IMR-90 (cell line): ENCODE measurements around the gene CREB3L1. TPM values are rescaled to one million over a fixed set of nuclear protein-coding genes. Genes with fewer than 3 reads are reported as not detected.

Experiments used
- ATAC-seq: fragments of 200-7000 bp; cut with Tn5 transposase; 2 replicates; pipeline ENCODE4 v1.9.1; 2020; ENCODE audit warnings: low read depth, mild to moderate bottlenecking, moderate library complexity
- BruUV-seq: library from RNA; stranded (reverse); fragments of 400-500 nt; replicated peaks from 2 replicates; lab custom pipeline; 2021; lab: Mats Ljungman, UMichigan
- CTCF ChIA-PET: fragments of 300-600 bp; formaldehyde crosslinking; extraction: SDS; loops from one replicate; lab custom pipeline; 2021; ENCODE audit warnings: antibody characterized with exemption; lab: Yijun Ruan, JAX
- POLR2A ChIA-PET: fragments of 300-600 bp; sonication (Branson Sonifier 250); formaldehyde crosslinking; loops from one replicate; lab custom pipeline; 2022; ENCODE audit warnings: antibody characterized with exemption; ENCODE audit not compliant: unreplicated experiment; lab: Charles Lee
- DNase-seq: peaks from one replicate; pipeline ENCODE4 v3.0.0; 2013
- H2AFZ ChIP-seq: replicated peaks from 2 replicates; pipeline ENCODE3; 2013; ENCODE audit warnings: low read length, mild to moderate bottlenecking; ENCODE audit not compliant: poor library complexity
- H2AK5ac ChIP-seq: 2 replicates; pipeline ENCODE4 v1.6.1; 2013; ENCODE audit warnings: low read depth, low read length, inconsistent platforms
- H2AK9ac ChIP-seq: replicated peaks from 2 replicates; pipeline ENCODE3; 2013; ENCODE audit warnings: mild to moderate bottlenecking, low read depth, low read length, moderate library complexity; ENCODE audit not compliant: poor library complexity
- H2BK120ac ChIP-seq: 2 replicates; pipeline ENCODE4 v1.6.1; 2013; ENCODE audit warnings: low read depth, low read length, inconsistent platforms
- H2BK15ac ChIP-seq: 3 replicates; pipeline ENCODE4 v1.6.1; 2013; ENCODE audit warnings: low read depth, low read length, inconsistent platforms
- H2BK20ac ChIP-seq: 2 replicates; pipeline ENCODE4 v1.6.1; 2013; ENCODE audit warnings: low read depth, mild to moderate bottlenecking, inconsistent platforms, low read length, moderate library complexity
- H2BK5ac ChIP-seq: 2 replicates; pipeline ENCODE4 v1.6.1; 2013; ENCODE audit warnings: mild to moderate bottlenecking, low read depth, low read length, inconsistent platforms; ENCODE audit not compliant: poor library complexity, severe bottlenecking
- H3K14ac ChIP-seq: replicated peaks from 2 replicates; pipeline ENCODE4 v1.6.1; 2013; ENCODE audit warnings: low read depth, low read length, inconsistent platforms
- H3K18ac ChIP-seq: 2 replicates; pipeline ENCODE4 v1.6.1; 2013; ENCODE audit warnings: low read depth, low read length, control low read depth
- H3K23ac ChIP-seq: 2 replicates; pipeline ENCODE4 v1.6.1; 2013; ENCODE audit warnings: low read depth, low read length, inconsistent platforms
- H3K27ac ChIP-seq: 2 replicates; pipeline ENCODE4 v1.5.1; 2013; ENCODE audit warnings: mild to moderate bottlenecking, control low read depth, low read length; ENCODE audit not compliant: insufficient read depth
- H3K27me3 ChIP-seq: 2 replicates; pipeline ENCODE4 v1.6.1; 2013; ENCODE audit warnings: low read length; ENCODE audit not compliant: control insufficient read depth, insufficient read depth
- H3K36me3 ChIP-seq: 2 replicates; pipeline ENCODE4 v1.6.1; 2013; ENCODE audit warnings: low read length, mixed read lengths; ENCODE audit not compliant: control insufficient read depth, insufficient read depth
- H3K4ac ChIP-seq: 2 replicates; pipeline ENCODE4 v1.6.1; 2013; ENCODE audit warnings: low read depth, low read length, inconsistent platforms
- H3K4me1 ChIP-seq: 2 replicates; pipeline ENCODE4 v1.6.1; 2013; ENCODE audit warnings: low read length, mixed read lengths; ENCODE audit not compliant: control insufficient read depth, insufficient read depth
- H3K4me2 ChIP-seq: 2 replicates; pipeline ENCODE4 v1.6.1; 2013; ENCODE audit warnings: low read depth, mild to moderate bottlenecking, control low read depth, low read length, moderate library complexity
- H3K4me3 ChIP-seq: 2 replicates; pipeline ENCODE4 v1.5.1; 2013; ENCODE audit warnings: low read depth, mild to moderate bottlenecking, control low read depth, low read length, moderate library complexity; ENCODE audit not compliant: insufficient read depth
- H3K56ac ChIP-seq: 2 replicates; pipeline ENCODE4 v1.6.1; 2013; ENCODE audit warnings: low read length, inconsistent platforms; ENCODE audit not compliant: insufficient read depth; ENCODE audit errors: extremely low read depth
- H3K79me1 ChIP-seq, 2 experiments: 2 replicates each; pipeline ENCODE4 v1.6.1; 2013; ENCODE audit warnings: low read length in 2 of 2, inconsistent platforms in 1 of 2, low read depth in 1 of 2
- H3K9ac ChIP-seq: 2 replicates; pipeline ENCODE4 v1.6.1; 2013; ENCODE audit warnings: low read depth, low read length, control low read depth
- H3K9me1 ChIP-seq: 2 replicates; pipeline ENCODE4 v1.6.1; 2013; ENCODE audit warnings: low read length, inconsistent platforms; ENCODE audit not compliant: insufficient read depth
- H3K9me3 ChIP-seq: 2 replicates; pipeline ENCODE4 v1.6.1; 2013; ENCODE audit warnings: low read length; ENCODE audit not compliant: control insufficient read depth, insufficient read depth
- H4K20me1 ChIP-seq: 2 replicates; pipeline ENCODE4 v1.6.1; 2013; ENCODE audit warnings: low read length, inconsistent platforms; ENCODE audit not compliant: insufficient read depth
- H4K5ac ChIP-seq: 2 replicates; pipeline ENCODE4 v1.6.1; 2013; ENCODE audit warnings: mild to moderate bottlenecking, low read depth, low read length, control low read depth
- H4K8ac ChIP-seq, 2 experiments: 2 replicates each; pipeline ENCODE4 v1.6.1; 2013; ENCODE audit warnings: low read depth in 2 of 2, low read length in 2 of 2, control low read depth in 1 of 2, inconsistent platforms in 1 of 2
- H4K91ac ChIP-seq: 2 replicates; pipeline ENCODE4 v1.6.1; 2013; ENCODE audit warnings: low read depth, low read length, inconsistent platforms; ENCODE audit not compliant: insufficient read depth
- NFE2L2 ChIP-seq: fragments of 150-350 bp; IDR thresholded peaks from 2 replicates; pipeline ENCODE4 v1.6.1; 2016; ENCODE audit warnings: low read depth, mild to moderate bottlenecking, low read length
- WGBS, 2 experiments: methylation state at CpG; one replicate each; pipeline versions ENCODE4 v1.1.5 to v1.1.7; 2013; ENCODE audit warnings: missing lambda C conversion rate in 2 of 2; ENCODE audit not compliant: insufficient read length in 1 of 2; ENCODE audit errors: extremely low coverage in 2 of 2; 5-methylcytosine and 5-hydroxymethylcytosine counted together
- dilution Hi-C: fragments of 300-500 bp; cut with HindIII; formaldehyde crosslinking; loops from one replicate; pipeline ENCODE4 v1.14.3; 2018; ENCODE audit warnings: low sequenced_read_pairs; ENCODE audit not compliant: unreplicated experiment
- in situ Hi-C: fragments of 300-500 bp; cut with MboI; formaldehyde crosslinking; loops from 3 replicates; pipeline ENCODE4 v1.14.3; 2019; ENCODE audit warnings: low sequenced_read_pairs, inconsistent platforms, mixed read lengths
- intact Hi-C: fragments of 100-400 bp; cut with micrococcal nuclease; formaldehyde crosslinking; loops from 2 replicates; pipeline ENCODE4 v1.10.0; 2022
- polyA plus RNA-seq, 3 experiments: library from polyadenylated mRNA; depleted of rRNA; stranded (reverse); fragments of >200 nt; gene quantifications; 2 replicates each; pipeline ENCODE4 v1.2.3, GENCODE V29; 2012; ENCODE audit warnings: low replicate concordance in 1 of 3
- total RNA-seq: library from RNA; depleted of rRNA; stranded (reverse); fragments of >200 nt; gene quantifications from 2 replicates; pipeline ENCODE4 v1.2.3, GENCODE V29; 2012

Gene CREB3L1
- total and polyA plus RNA-seq, 2 of the 4 experiments (the other 2 are of a cell fraction): 8.1 to 82.3 TPM

DNA sequence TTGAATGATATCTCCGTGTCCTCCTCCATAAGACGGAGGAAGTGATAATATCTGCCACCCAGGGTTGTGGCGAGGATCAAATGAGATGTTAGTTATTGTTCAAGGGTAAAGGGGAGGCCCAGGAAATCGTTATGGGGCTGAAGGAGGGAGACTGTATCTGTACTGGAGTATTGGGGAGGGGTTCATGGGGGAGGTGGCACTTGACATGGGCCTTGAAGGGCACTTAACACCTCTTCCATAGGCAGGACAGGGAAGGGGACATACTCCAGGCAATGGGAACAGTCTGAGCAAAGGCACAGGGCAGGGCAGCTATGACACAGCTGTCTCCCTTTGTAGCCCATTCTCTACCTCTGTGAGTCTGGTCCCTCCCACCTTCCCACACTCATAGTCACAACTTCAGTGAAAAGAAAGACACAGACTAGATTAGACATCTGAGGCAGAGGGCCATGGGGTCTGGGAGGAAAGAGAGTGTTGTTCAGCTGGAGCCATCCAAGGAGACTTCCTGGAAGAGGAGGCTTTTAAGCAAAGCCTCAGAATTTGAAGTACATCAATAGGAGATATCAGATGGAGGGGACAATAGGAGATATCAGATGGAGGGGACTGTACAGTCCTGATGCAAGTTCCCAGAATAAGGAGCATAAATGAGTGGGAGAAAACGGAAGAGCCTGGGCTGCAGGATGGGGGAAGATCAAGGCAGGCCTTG is 54.0 kb downstream of the CREB3L1 start:
- TF ChIP-seq NFE2L2: no peak
- H3K14ac ChIP-seq: no peak overlapping the region
- no peak overlapping the region for H3K27ac ChIP-seq
- H4K5ac ChIP-seq: no peak overlapping the region
- peaks cover 2% of the 10 kb centered on the region; the same call in 1 of the 2 replicates for H3K9me1 ChIP-seq
- ATAC-seq (no peak), DNase-seq (no peak)
- no peak overlapping the region for H3K18ac ChIP-seq
- no peak overlapping the region for H4K8ac ChIP-seq
- ChIA-PET POLR2A (no interaction called here), CTCF (no interaction called here)
- H3K9ac ChIP-seq: no peak overlapping the region
- H3K4ac ChIP-seq: no peak overlapping the region
- H2BK20ac ChIP-seq: no peak overlapping the region
- H3K4me2 ChIP-seq: no peak overlapping the region
- H4K91ac ChIP-seq: no peak overlapping the region
- no peak overlapping the region for H2AK5ac ChIP-seq
- no peaks in the 10 kb centered on the region for H3K9me3 ChIP-seq
- no peaks in the 10 kb centered on the region for H3K36me3 ChIP-seq
- in situ Hi-C loops: no loop called here
- H3K4me3 ChIP-seq: no peak overlapping the region
- 53% methylated on average over 3 of the region's 5 CpGs; no CpG with 5 or more reads in 1 of the 2 experiments for WGBS, 2 experiments
- dilution Hi-C loops: no loop called here
- H3K23ac ChIP-seq: no peak overlapping the region
- no peak overlapping the region for H3K56ac ChIP-seq
- H2BK5ac ChIP-seq: no peak overlapping the region
- no peak overlapping the region for H2AFZ ChIP-seq
- BruUV-seq: no TSS peak
- H2BK15ac ChIP-seq: no peak overlapping the region
- H3K27me3 ChIP-seq: peaks cover 51% of the 10 kb centered on the region
- no peak overlapping the region for H2BK120ac ChIP-seq
- no peaks in the 10 kb centered on the region for H4K20me1 ChIP-seq
- H3K79me1 ChIP-seq: no peaks in the 10 kb centered on the region
- no peak overlapping the region for H2AK9ac ChIP-seq
- intact Hi-C loops: no loop called here
- no peaks in the 10 kb centered on the region for H3K4me1 ChIP-seq
